GM18519 (cell line): Measurements from ENCODE around the gene KRTAP9-4.
"Not testable (repeated sequence)": the region's sequence is repeated elsewhere in the genome, so short reads cannot be mapped to it uniquely, and the experiment has no call there.

Source experiments
- ATAC-seq: cut with Tn5 transposase; IDR thresholded peaks from one replicate; pipeline ENCODE4 v1.9.1; 2021; ENCODE audit warnings: mild to moderate bottlenecking, moderate library complexity; ENCODE audit not compliant: unreplicated experiment, low FRiP score

The KRTAP9-4 gene

DNA sequence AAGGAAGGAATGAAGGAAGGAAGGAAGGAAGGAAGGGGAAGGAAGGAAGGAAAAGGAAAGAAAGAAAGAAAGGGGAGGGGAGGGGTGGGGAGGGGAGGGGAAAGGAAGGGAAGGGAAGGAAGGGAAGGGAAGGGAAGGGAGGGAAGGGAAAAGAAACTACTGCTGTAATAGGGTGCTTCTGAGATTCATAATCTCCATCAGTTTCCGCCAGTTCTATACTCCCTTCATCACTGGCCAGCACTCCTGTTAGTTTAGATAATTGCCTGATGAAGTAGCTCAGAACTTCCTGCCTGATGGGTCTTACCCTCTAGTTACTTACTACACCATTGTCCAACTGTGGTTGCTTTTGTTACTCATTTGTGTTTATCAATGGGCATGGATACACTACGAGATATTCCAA is 13.7 kb downstream of the KRTAP9-4 start:
- no peak for ATAC-seq

DNA sequence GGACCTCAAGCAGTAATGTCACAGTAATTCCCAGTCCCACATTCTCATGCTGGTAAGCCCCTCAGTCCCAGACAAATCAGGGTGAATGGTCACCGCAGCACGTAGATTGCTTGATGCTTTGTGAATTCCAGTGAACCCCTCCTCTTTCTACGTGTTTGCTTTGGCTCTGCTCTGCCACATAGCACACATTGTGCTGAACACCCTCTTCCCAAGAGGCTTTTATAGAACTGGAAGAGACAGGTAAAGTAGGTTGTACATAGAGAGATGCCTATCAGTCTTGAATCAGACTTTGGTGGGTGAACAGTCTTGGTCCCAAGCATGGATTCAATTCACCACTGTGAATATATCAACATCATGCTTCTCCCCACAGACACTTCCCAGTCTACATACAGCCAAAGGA is 15.1 kb downstream of the KRTAP9-4 start:
- ATAC-seq = no peak

DNA sequence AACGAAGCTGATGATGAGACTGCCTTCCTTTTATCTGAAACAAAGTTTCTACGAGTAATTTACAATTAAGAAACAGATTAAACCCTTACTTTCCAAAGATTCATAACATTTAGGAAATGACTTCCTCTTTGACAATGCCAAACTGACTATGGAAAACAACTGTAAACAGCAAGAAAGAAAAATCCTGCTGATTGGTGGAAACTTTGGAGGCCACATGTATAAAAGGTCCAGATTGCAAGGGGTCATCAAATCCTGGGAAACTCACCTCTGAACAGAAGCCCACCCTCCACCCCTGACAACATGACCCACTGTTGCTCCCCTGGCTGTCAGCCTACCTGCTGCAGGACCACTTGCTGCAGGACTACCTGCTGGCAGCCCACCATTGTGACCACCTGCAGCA is 15.6 kb downstream of the KRTAP9-4 start, which contains the start of gene KRTAP9-6:
TSS of gene KRTAP9-6 (plus strand) at position 301 of the 400 bp plus-strand sequence. CDS start at position 301, 0 bp downstream.
- ATAC-seq = no peak

DNA sequence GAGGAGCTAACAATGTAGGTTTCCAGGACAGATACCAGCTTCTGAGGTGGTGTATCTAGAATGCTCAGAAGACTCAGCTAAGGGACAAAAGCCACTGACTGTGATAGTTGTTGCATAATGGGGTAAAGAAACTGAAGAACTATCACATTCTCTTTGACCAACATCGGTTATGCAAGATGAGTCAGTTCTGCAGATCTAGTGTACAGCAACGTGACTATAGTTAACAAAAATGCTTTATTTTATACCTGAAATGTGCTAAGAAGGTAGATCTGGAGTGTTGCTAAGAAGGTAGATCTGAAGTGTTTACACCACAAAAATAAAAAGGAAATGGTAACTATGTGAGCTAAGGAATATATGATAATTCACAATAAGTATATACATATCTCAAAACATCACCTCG is 18.2 kb downstream of the KRTAP9-4 start:
- ATAC-seq = no peak

DNA sequence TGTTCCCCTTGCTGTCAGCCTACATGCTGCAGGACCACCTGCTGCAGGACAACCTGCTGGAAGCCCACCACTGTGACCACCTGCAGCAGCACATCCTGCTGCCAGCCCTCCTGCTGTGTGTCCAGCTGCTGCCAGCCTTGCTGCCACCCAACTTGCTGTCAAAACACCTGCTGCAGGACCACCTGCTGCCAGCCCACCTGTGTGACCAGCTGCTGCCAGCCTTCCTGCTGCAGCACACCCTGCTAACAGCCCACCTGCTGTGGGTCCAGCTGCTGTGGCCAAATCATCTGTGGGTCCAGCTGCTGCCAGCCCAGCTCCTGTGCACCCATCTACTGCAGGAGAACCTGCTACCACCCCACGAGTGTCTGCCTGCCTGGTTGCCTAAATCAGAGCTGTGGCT is 21.8 kb downstream of the KRTAP9-4 start:
- ATAC-seq = not testable (repeated sequence)

DNA sequence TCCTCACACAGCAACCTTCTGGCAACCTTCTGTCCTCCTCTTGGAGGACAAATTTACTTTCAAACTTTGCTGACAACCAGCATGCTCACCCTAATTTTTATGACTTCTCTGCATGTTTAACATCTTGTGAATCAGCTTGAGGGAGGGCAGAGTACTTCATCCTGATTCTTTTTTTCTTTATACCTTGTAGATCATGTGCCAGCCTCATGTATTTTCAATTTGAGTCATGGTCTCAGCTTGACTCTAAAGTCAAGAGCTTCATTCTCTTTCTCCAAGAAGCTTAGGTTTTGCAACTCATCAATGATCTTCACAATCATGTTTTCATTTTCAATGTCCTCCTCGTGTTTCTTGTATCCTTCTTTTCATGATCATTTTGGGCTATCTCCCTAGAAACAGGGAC is 22.4 kb downstream of the KRTAP9-4 start:
- no peak for ATAC-seq

DNA sequence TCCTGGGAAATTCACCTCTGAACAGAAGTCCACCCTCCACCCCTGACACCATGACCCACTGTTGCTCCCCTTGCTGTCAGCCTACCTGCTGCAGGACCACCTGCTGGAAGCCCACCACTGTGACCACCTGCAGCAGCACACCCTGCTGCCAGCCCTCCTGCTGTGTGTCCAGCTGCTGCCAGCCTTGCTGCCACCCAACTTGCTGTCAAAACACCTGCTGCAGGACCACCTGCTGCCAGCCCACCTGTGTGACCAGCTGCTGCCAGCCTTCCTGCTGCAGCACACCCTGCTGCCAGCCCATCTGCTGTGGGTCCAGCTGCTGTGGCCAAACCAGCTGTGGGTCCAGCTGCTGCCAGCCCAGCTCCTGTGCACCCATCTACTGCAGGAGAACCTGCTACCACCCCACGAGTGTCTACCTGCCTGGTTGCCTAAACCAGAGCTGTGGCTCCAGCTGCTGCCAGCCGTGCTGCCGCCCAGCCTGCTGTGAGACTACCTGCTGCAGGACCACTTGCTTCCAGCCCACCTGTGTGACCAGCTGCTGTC is 26.2 kb downstream of the KRTAP9-4 start, which contains the start of gene KRTAP9-7:
TSS of gene KRTAP9-7 (plus strand) at position 51 of the 543 bp plus-strand sequence. CDS start at position 51, 0 bp downstream.
- not testable (repeated sequence) for ATAC-seq

DNA sequence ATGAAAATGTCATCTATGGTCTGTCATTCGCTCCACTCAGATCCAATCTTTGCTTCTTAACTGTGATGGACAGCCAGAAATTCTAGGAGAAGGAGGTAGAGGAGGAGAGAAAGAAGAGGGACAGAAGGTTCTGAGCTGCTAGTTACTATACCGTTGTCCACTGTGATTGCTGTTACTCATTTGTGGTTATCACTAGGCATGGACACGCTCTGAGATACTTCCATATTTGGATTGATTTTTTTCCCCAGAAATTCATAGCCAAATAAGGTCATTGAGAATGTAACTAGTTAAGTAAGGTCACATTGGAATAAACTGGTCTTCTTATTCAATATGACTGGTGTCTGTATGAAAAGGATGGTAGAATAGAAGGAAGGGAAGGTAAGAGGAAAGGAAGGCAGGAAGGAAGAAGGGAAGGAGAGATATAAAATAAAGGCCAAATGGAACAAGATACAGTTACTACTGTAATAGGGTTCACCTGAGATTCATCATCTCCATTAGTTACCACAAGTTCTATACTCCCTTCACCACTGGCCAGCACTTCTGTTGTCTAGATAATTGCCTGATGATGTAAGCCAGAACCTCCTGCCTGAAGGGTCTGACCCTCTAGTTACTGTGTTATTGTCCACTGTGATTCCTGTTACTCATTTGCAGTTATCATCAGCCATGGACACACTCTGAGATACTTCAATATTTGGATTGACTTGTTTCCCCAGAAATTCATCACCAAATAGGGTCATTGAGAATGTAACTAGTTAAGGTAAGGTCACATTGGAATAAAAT is 28.9 kb downstream of the KRTAP9-4 start:
- ATAC-seq = no peak

DNA sequence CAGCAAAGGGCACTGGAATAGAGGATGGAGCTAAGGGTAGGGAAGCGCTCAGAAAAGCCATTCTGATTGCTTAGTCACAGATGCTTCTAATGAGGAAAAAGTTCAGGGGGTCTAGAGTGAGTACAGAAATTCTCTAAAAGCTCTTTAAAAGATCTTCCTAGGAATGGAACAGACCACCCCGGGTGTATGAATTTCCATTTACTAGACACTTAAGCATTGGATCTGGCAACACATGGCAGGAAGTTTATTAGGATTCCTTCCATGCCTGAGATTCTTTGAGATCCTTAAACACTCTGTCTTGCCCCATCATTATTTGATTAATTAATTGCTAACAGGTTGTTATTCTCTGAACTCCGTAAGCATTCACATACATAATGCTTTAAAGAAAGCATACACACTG is 34.6 kb downstream of the KRTAP9-4 start:
- ATAC-seq = no peak

DNA sequence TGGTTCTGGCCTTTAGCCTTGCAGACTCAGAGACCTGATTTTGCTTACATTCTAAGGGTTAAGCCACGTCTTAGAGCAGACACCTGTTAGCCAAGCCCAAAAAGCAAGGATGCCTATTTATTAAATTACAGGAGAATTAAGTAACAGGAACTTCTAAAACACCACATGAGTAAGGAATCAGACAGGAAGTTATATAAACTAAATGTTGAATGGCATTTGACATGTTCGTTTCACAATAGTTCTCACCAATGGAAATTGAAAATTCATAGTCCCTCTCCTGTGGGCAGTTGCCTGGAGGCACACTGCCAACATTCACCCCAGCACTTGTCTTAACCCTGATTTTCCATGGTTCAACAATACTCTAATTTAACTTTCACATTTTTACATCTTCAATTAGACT is 35.1 kb downstream of the KRTAP9-4 start:
- no peak for ATAC-seq

DNA sequence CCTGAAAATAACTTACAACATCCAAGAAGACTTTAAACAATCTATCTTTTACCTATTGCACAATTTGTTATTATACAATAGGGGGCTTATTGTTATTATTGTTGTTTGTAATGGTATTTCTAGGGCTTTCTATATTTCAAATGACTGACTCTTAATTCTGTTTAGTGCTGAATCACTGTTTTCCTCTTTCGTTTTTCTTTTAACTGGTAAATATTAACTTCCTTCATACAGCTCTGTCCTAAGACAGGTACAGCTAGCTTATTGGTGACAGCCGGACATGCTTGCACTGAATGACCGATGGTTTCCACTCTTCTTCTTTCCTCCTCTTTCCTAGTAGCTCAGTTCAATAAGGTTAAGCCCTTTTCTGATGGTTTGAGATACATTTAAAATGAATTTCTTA is 37.6 kb downstream of the KRTAP9-4 start:
- ATAC-seq = no peak

DNA sequence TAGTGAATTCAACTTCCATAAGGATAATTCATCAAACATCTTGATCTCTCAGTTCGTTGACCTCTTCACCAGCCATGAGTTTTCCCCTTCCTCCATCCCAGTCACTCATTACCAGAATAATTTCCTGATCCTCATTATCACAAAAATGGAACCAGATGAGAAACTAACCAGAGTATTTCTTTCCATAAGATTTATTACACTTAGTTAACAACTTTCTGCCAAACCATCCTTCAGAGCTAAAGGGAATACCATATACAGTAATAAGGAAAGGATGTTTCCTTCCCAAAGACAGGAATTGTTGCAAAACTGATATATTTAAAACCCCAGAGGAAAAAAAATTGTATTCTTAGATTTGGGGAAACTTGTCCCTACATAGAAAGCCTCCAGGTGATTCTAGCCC is 44.5 kb downstream of the KRTAP9-4 start:
- ATAC-seq = no peak

DNA sequence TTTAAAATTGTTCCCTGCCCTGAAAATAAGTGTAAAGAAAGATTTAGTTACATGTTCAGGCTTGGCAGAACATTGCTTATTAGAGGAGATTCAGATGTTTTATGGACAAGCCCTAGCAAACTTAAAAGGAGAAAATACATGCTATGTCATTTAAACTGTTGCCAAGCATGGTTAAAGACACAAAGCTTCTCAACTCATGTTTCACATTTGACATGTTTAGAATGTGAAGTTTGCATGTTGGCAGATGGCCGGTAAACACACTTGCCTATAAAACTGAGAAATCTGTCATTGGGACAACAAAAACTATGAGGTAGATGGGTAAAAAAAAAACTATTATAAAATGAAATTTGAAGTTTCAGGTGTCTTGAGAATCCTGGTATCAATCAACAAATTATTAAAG is 47.4 kb downstream of the KRTAP9-4 start:
- no peak for ATAC-seq

DNA sequence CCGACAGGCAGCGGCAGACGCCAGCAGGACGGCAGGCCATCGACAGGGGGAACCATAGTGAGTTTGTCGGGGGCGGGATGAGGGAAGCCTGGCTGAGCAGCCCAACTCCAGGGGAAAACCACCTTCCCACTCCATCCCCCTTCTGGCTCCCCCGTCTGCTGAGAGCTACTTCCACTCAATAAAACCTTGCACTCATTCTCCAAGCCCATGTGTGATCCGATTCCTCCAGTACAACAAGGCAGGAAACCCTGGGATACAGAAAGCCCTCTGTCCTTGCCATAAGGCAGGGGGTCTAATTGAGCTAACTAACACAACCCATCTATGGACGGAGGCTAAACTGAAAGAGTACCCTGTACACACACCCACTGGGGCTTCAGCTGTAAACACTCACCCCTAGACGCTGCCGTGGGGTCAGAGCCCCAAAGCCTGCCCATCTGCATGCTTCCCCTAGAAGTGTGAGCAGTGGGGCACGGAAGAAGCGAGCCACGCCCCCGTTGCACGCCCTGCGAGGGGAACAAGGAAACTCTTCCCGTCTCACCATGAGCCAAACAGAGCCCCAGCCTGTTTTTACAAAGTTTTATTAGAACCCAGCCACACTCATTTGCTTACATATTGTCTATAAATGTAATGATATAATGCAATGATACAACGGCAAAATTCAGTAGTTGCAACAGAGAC is 49.1 kb downstream of the KRTAP9-4 start:
- ATAC-seq = no peak
